Activated CD8-positive, alpha-beta memory T cell treated with anti-CD3 and anti-CD28 coated beads, Interleukin-2, amount 10 ng/mL, durations not matched to agents 7 days and 5 days (primary cell): ENCODE results near the gene SSTR1. TPM values are rescaled to one million over a fixed set of nuclear protein-coding genes. Genes with fewer than 3 reads are reported as not detected.
"Not testable (repeated sequence)": the region's sequence is repeated elsewhere in the genome, so short reads cannot be mapped to it uniquely, and the experiment has no call there.

Experiments used
- ATAC-seq: fragments of 150-1000 bp; cut with Tn5 transposase; one replicate; pipeline ENCODE4 v1.10.0; 2021; ENCODE audit warnings: moderate library complexity
- CTCF ChIA-PET: fragments of 350-600 bp; sonication (Branson Sonifier 250); formaldehyde crosslinking; loops from one replicate; lab custom pipeline; 2021; ENCODE audit warnings: antibody characterized with exemption; lab: Charles Lee
- DNase-seq: peaks from one replicate; pipeline ENCODE4 v3.0.0-alpha.2; 2020
- H3K27ac Mint-ChIP-seq: one replicate; pipeline ENCODE4 v1.8.0; 2021; ENCODE audit warnings: mild to moderate bottlenecking, mixed read lengths
- H3K27me3 Mint-ChIP-seq: one replicate; pipeline ENCODE4 v1.8.0; 2021; ENCODE audit warnings: mixed read lengths
- H3K36me3 Mint-ChIP-seq: one replicate; pipeline ENCODE4 v1.8.0; 2021; ENCODE audit warnings: mild to moderate bottlenecking, mixed read lengths
- H3K4me1 Mint-ChIP-seq: one replicate; pipeline ENCODE4 v1.8.0; 2021; ENCODE audit warnings: mixed read lengths
- H3K4me3 Mint-ChIP-seq: one replicate; pipeline ENCODE4 v1.8.0; 2021; ENCODE audit warnings: mild to moderate bottlenecking, moderate library complexity, mixed read lengths
- H3K9me3 Mint-ChIP-seq: one replicate; pipeline ENCODE4 v1.8.0; 2022; ENCODE audit warnings: low read depth, mixed read lengths
- total RNA-seq, 2 experiments: library from RNA; stranded (reverse); gene quantifications; one replicate each; pipeline ENCODE4 v1.2.3, GENCODE V29; 2021

The SSTR1 gene, protein sequence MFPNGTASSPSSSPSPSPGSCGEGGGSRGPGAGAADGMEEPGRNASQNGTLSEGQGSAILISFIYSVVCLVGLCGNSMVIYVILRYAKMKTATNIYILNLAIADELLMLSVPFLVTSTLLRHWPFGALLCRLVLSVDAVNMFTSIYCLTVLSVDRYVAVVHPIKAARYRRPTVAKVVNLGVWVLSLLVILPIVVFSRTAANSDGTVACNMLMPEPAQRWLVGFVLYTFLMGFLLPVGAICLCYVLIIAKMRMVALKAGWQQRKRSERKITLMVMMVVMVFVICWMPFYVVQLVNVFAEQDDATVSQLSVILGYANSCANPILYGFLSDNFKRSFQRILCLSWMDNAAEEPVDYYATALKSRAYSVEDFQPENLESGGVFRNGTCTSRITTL
- total RNA-seq: not detected

DNA sequence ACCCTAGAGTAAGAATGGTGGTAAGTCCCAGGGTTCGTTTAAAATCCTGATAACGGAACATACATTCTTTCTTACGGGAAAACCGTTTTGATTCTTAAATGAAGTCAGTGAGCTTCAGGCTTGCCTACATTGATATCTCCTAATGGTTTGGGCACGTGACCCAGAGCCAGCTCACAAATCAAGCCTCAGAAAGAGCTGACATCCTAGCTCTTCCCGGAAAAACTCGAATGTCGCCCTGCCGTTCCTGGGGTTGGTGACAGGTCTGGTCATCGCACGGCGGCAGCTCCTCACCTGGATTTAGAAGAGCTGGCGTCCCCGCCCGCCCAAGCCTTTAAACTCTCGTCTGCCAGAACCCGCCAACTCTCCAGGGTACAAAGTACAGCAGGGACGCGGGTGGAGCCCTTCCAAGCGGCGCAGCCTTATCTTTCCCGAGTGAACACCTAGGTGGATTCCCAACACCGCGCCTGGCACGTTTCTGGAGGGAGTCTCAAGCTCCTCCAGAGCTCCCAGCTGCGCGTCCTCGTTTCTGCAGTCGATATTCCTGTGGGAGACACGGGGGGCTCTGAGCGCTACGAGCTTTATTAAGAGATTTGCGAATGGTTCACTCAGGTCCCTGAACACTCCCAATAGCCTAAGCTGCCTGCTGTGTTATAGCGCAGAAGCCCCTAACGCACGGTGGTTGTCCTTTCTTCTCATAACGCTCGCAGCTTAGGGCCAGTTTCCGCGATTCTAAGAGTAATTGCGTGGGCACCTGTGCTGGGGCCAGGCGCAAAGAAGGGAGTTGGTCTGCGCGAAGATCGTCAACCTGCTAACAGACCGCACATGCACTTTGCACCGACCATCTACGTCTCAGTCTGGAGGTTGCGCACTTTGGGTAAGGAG, at the start of gene SSTR1:
SSTR1 (plus strand) TSS at position 169 of the 882 bp plus-strand sequence. CDS start 1,486 bp downstream, outside the sequence.
- no peak for DNase-seq
- peaks cover 3% of the 10 kb centered on the region for H3K9me3 Mint-ChIP-seq
- CTCF ChIA-PET: interaction anchor here (1.1 kb wide), 1 partner anchor 11 kb away, joined by 3 read pairs; no protein-coding TSS in a partner anchor
- ATAC-seq: no peak
- H3K4me1 Mint-ChIP-seq: peaks cover 7% of the 10 kb centered on the region
- peak within 1 kb of the TSS; percentile 25 for H3K27ac Mint-ChIP-seq
- H3K4me3 Mint-ChIP-seq: no peak within 1 kb of the TSS
- peaks cover 3% of the 10 kb centered on the region for H3K36me3 Mint-ChIP-seq
- H3K27me3 Mint-ChIP-seq: peaks cover 68% of the 10 kb centered on the region

DNA sequence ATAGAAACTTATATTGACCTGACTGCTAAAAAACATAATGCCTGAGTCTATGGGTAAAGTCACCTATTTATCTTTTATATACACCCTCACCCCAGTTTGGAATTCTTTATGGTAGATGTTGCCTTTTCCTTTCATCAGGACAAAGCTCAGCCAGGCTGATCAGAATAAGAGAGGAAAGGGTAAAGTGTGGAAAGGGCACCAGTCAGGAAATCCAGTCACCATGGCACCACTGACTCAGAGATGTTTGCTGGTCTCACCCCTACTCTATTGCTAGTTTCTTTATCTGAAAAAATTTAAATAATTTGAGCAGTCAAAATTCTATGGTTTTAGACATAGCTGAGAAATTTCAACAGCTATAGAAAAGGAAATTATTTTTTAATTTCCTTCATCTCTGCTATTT, 49.2 kb upstream of the SSTR1 start:
- DNase-seq: no peak
- CTCF ChIA-PET: no interaction called here
- no peak for ATAC-seq

DNA sequence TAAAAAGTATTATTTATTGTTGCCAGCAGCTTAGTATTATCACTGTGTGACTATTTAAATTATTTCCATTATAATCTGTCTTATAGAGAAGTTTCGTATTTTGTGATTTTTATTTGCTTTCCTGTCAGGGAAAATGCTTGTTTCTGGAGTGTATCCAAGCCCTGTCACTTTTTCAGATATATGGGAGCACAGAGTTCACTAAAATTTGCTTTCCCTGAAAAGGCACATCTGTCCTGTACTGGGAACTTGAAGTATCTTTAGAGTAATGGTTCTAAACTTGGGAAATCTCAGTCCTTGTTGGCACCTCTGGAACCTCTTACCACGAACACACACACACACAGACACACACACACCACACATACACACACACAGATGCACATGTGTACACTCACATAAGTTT, 39.3 kb upstream of the SSTR1 start:
- H3K27ac Mint-ChIP-seq: no peak overlapping the region

More for the DNA sequence above, 49.2 kb upstream of the SSTR1 start:
- no peak overlapping the region for H3K4me3 Mint-ChIP-seq
- no peaks in the 10 kb centered on the region for H3K27me3 Mint-ChIP-seq
- H3K4me1 Mint-ChIP-seq: no peaks in the 10 kb centered on the region
- no peak overlapping the region for H3K27ac Mint-ChIP-seq
- H3K36me3 Mint-ChIP-seq: no peaks in the 10 kb centered on the region
- H3K9me3 Mint-ChIP-seq: no peaks in the 10 kb centered on the region

DNA sequence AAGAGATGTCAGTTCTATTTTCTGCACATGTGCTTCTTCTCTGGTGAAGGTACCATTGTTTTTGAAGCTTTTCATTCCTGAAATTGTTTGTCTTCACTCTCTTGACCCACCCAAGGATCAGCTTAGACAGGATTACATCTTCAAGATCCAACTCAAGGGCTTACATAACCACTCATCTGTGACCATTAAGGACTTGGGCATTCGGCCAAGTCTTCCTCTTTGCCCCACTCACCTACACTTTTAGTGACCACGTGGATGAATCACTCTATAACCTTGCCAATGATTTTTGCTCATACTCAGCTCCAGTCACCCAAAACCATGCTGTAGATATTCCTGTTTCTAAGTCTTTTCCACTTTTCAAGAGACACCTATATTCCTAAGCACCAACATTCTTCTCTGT, 36.5 kb upstream of the SSTR1 start:
- H3K36me3 Mint-ChIP-seq: no peaks in the 10 kb centered on the region
- peaks cover 7% of the 10 kb centered on the region for H3K9me3 Mint-ChIP-seq
- H3K4me3 Mint-ChIP-seq: no peak overlapping the region
- H3K27ac Mint-ChIP-seq: no peak overlapping the region
- DNase-seq: no peak
- CTCF ChIA-PET: no interaction called here
- no peak for ATAC-seq
- no peaks in the 10 kb centered on the region for H3K27me3 Mint-ChIP-seq
- no peaks in the 10 kb centered on the region for H3K4me1 Mint-ChIP-seq

More for the DNA sequence above, 39.3 kb upstream of the SSTR1 start:
- CTCF ChIA-PET: no interaction called here
- no peak for ATAC-seq
- H3K4me1 Mint-ChIP-seq: no peaks in the 10 kb centered on the region
- no peaks in the 10 kb centered on the region for H3K36me3 Mint-ChIP-seq
- no peaks in the 10 kb centered on the region for H3K27me3 Mint-ChIP-seq
- DNase-seq: no peak
- no peaks in the 10 kb centered on the region for H3K9me3 Mint-ChIP-seq
- H3K4me3 Mint-ChIP-seq: no peak overlapping the region

DNA sequence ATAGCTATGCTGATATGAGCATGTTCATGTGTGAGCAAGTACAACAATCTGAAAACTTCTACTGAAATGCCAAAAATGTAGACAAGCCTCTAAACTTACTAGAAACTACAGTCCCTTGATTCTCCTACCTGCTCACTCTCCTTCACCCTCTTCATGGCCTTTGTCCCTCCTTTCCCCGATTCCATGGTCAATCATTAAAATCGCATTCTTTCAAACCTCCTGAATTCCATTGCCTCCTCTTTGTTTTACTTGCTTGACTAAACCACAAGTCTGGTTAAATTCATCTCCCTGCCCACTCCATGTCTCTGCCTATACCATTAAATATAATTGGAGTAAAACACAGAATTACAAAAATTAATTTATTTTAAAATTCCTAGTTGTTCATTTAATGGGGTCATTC, 33.0 kb upstream of the SSTR1 start:
- ATAC-seq (no peak), DNase-seq (no peak)
- no peaks in the 10 kb centered on the region for H3K27me3 Mint-ChIP-seq
- CTCF ChIA-PET: no interaction called here
- no peak overlapping the region for H3K27ac Mint-ChIP-seq
- H3K4me1 Mint-ChIP-seq: no peaks in the 10 kb centered on the region
- H3K9me3 Mint-ChIP-seq: peaks cover 7% of the 10 kb centered on the region
- H3K36me3 Mint-ChIP-seq: no peaks in the 10 kb centered on the region
- no peak overlapping the region for H3K4me3 Mint-ChIP-seq

DNA sequence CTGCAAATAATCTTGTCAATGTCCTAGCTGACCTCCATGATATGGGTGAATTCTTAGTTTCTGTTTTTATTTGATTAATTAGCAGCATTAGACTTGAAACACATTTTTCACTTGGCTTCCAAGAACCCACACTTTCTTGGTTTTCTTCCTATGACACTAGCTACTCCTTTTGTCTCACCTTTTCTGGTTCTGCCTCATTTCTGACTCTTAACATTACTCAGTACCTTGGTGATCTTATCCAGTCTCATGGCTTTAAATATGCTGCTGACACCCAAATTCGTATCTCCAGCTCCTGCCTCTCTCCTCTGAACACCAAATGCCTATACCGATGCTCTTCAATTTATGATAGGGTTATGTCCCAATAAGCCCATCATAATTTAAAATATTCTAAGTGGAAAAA, 32.0 kb upstream of the SSTR1 start:
- H3K36me3 Mint-ChIP-seq: no peaks in the 10 kb centered on the region
- CTCF ChIA-PET: no interaction called here
- H3K27ac Mint-ChIP-seq: no peak overlapping the region
- H3K9me3 Mint-ChIP-seq: peaks cover 7% of the 10 kb centered on the region
- H3K4me1 Mint-ChIP-seq: no peaks in the 10 kb centered on the region
- no peak overlapping the region for H3K4me3 Mint-ChIP-seq
- DNase-seq (no peak), ATAC-seq (no peak)
- no peaks in the 10 kb centered on the region for H3K27me3 Mint-ChIP-seq

DNA sequence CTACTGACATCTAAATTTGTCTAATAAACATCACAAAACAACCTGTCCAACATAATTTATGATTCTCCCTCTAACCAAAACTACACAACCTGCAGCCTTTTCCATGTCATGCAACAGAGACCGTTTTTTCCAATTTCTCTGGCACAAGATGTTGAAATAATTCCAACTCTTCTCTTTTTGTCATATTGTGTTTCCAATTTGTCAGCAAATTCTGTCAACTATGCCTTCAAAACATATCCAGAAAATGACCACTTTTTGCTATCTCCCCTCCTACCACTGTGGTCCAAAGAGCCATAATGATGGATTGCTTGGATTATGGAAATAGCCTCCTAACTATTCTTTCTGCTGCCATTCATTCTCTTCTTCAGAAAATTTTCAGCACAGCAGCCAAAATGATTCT, 31.3 kb upstream of the SSTR1 start:
- no peaks in the 10 kb centered on the region for H3K36me3 Mint-ChIP-seq
- CTCF ChIA-PET: no interaction called here
- no peak for ATAC-seq

DNA sequence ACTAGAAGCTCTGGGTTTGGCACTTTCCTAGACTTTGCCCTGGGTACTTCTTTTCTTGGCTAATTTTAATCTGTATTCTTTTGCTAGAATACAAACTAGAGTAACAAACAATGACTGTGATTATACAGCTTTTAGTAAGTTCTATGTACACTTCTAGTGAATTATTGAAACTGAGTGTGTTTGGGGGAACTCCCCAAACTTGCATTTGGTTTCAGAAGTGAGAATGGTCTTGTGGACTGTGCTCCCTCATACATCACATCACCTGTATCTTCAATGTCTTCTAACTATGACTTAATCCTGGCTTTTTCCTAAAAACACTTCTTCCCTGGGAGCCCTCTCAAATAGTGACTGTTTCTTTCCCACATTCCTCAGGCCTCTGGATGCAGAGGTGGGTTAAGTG, 23.6 kb upstream of the SSTR1 start:
- no peaks in the 10 kb centered on the region for H3K4me1 Mint-ChIP-seq
- H3K27ac Mint-ChIP-seq: no peak overlapping the region
- DNase-seq: no peak
- ATAC-seq: no peak
- CTCF ChIA-PET: no interaction called here
- H3K36me3 Mint-ChIP-seq: peaks cover 2% of the 10 kb centered on the region
- H3K4me3 Mint-ChIP-seq: no peak overlapping the region
- no peaks in the 10 kb centered on the region for H3K27me3 Mint-ChIP-seq
- peaks cover 2% of the 10 kb centered on the region for H3K9me3 Mint-ChIP-seq

More for the DNA sequence above, 31.3 kb upstream of the SSTR1 start:
- no peaks in the 10 kb centered on the region for H3K4me1 Mint-ChIP-seq
- H3K4me3 Mint-ChIP-seq: no peak overlapping the region
- H3K9me3 Mint-ChIP-seq: peaks cover 7% of the 10 kb centered on the region
- DNase-seq: no peak
- H3K27me3 Mint-ChIP-seq: no peaks in the 10 kb centered on the region
- H3K27ac Mint-ChIP-seq: no peak overlapping the region

DNA sequence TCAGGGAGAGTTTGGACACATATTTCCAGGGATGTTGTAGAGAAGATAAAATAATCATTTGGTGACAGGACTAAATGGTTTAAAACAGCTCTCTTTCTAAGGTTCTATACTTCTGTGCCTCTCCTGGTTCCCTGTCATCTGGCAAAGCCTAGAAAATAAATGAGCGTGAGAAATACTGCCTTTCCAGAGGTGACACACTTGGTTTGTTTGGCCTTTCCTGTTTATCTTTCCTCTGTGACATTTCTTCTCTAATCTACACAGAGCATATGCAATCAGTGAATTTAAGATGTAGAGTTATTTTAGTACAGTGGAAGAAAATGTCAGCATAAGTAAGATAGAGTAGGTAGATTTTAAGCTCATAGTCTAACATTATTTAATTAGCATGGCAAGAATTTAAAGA, 22.0 kb upstream of the SSTR1 start:
- Mint-ChIP-seq H3K4me1 (no peaks in the 10 kb centered on the region), H3K27me3 (no peaks in the 10 kb centered on the region), H3K36me3 (peaks cover 2% of the 10 kb centered on the region), H3K27ac (no peak overlapping the region), H3K4me3 (no peak overlapping the region), H3K9me3 (peaks cover 2% of the 10 kb centered on the region)
- CTCF ChIA-PET: no interaction called here
- no peak for ATAC-seq
- no peak for DNase-seq

DNA sequence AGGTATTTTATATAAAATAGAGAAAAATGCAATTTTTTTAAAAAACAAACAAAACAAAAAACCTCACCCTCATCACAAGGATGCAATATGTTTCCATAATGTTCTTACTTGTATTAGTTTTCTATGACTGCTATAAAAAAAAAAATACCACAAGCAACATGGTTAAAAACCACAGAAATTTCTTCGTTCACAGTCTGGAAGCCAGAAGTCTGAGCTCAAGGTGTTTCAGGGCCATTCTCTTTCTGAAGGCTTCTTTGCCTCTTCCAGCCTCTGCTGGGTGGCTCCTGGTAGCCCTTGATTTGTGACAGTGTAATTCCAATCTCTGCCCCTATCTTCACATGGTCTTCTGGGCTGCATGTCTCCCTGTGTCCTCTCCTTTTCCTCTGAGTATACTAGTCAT, 21.5 kb upstream of the SSTR1 start:
- CTCF ChIA-PET: no interaction called here

DNA sequence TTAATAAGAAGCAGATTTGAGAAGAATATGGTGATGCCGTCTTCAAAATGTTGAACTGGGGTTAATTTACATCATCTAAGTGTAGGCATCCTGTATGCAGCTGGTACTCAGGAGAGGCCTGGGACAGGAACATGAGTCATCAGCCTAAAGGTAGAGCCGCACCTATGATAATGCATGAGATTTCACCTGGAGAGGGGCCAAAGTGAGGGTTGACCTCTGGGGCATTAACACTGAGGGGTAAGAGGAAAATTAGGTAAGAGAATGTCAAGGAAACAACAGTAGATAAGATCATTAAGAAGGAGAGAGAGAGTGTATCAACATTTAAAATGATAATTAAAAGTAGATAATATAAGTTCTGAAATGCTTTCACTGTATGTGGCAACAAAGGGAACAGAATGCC, 20.2 kb upstream of the SSTR1 start:
- no peak overlapping the region for H3K4me3 Mint-ChIP-seq
- CTCF ChIA-PET: no interaction called here

More for the DNA sequence above, 21.5 kb upstream of the SSTR1 start:
- Mint-ChIP-seq H3K4me1 (no peaks in the 10 kb centered on the region), H3K4me3 (no peak overlapping the region), H3K27me3 (no peaks in the 10 kb centered on the region), H3K36me3 (peaks cover 2% of the 10 kb centered on the region), H3K9me3 (peaks cover 2% of the 10 kb centered on the region), H3K27ac (no peak overlapping the region)
- no peak for ATAC-seq
- DNase-seq: no peak

DNA sequence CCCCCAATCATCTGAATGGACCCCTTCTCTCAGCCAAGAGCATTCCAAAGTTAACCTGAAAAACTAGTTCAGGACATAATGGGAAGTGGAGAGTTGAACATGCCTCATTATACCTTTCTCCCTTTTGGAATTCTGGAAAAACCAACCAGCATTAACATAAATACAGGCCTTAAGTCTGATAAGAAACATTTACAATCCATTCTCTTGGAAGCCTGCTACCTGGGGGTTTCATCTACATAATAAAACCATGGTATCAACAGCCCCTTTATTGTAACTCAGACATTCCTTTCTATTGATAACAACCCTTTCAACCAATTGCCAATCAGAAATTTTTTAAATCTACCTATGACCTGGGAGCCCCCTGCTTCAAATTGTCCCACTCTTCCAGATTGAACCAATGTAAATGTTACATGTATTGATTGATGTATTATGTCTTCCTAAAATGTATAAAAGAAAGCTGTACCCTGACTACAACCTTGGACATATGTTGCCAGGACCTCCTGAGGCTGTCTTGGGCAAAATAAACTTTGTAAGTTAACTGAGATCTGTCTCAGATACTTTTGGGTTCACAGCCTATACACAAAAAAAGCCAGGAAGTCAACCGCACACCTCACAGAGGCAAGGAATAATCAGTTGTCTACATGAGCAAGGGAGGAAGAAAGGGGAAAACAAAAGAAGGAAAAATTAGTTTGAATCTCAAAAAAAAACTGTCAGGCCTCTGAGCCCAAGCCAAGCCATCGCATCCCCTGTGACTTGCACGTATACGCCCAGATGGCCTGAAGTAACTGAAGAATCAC, 17.6 kb upstream of the SSTR1 start:
- H3K27me3 Mint-ChIP-seq: no peaks in the 10 kb centered on the region
- CTCF ChIA-PET: no interaction called here
- H3K36me3 Mint-ChIP-seq: peaks cover 2% of the 10 kb centered on the region
- H3K9me3 Mint-ChIP-seq: no peaks in the 10 kb centered on the region
- no peaks in the 10 kb centered on the region for H3K4me1 Mint-ChIP-seq
- no peak for ATAC-seq
- DNase-seq: no peak
- H3K27ac Mint-ChIP-seq: no peak overlapping the region
- H3K4me3 Mint-ChIP-seq: no peak overlapping the region

More for the DNA sequence above, 20.2 kb upstream of the SSTR1 start:
- Mint-ChIP-seq H3K27ac (no peak overlapping the region), H3K9me3 (peaks cover 2% of the 10 kb centered on the region), H3K27me3 (no peaks in the 10 kb centered on the region), H3K4me1 (no peaks in the 10 kb centered on the region), H3K36me3 (peaks cover 2% of the 10 kb centered on the region)
- DNase-seq (no peak), ATAC-seq (no peak)

DNA sequence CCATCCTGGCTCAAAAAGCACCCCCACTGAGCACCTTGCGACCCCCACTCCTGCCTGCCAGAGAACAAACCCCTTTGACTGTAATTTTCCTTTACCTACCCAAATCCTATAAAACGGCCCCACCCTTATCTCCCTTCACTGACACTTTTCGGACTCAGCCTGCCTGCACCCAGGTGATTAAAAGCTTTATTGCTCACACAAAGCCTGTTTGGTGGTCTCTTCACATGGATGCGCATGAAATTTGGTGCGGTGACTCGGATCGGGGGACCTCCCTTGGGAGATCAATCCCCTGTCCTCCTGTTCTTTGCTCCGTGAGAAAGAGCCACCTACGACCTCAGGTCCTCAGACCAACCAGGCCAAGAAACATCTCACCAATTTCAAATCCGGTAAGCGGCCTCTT, 16.9 kb upstream of the SSTR1 start:
- H3K4me3 Mint-ChIP-seq, H3K27ac Mint-ChIP-seq, H3K4me1 Mint-ChIP-seq, H3K27me3 Mint-ChIP-seq, DNase-seq, CTCF ChIA-PET, H3K9me3 Mint-ChIP-seq, H3K36me3 Mint-ChIP-seq, ATAC-seq: not testable (repeated sequence)
